Measurements from ENCODE around the gene ZNF555.

The ZNF555 gene

GRCh38 chr19:2797280-2797679, 44.0 kb upstream of the ZNF555 start:
- H3K4me3 ChIP-seq (ENCODE audit: low read length), result no peak overlapping the region
- TF ChIP-seq CTCF (conservative IDR thresholded peaks at IDR 0.05; ENCODE audit: low read depth, low read length), result no peak
- DNase-seq (ENCODE audit: low read depth), result no peak

DNA sequence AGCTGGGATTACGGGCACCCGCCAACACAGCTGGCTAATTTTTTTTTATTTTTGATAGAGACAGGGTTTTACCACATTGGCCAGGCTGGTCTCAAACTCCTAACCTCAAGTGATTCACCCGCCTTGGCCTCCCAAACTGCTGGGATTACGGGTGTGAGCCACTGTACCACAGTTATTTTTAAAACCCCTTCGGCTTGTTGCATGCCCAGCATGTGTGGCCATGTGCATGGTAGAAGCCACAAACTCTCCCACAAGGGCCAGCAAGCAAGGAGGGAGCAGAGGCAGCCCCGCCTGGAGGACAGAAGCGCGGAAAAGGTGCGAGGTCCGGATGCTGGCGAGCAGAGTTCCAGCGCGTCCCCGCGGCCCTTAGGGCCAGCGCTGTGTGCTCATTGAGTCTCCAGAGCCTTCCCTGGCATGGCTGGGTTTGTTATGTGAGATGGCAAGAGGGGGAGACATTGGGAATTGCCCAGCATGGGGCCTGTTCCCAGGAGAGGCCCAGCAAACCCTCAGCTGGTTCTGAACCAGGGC, 43.1 kb upstream of the ZNF555 start:
- DNase-seq (ENCODE audit: low read depth), result no peak
- H3K4me3 ChIP-seq (ENCODE audit: low read length), result no peak overlapping the region
- TF ChIP-seq CTCF (conservative IDR thresholded peaks at IDR 0.05; ENCODE audit: low read depth, low read length), result no peak

DNA sequence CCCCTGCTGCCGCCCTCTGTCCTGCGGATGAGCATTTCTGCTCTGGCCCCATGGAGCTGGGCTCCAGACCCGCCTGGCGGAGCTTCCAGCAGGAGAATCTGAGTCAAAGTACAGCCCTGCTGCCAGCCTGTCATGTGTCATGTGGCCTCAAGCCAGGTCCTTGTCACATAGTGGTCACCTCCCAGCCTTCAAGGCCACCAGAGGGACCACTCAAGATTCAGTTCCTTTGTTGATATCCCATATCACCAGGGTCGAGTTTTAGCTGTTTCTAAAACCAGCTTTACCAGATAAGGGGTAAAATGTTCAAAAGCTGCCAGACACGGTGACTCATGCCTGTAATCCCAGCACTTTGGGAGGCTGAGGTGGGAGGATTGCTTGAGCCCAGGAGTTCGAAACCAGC, 42.5 kb upstream of the ZNF555 start:
- TF ChIP-seq CTCF (conservative IDR thresholded peaks at IDR 0.05; ENCODE audit: low read depth, low read length), result no peak
- DNase-seq (ENCODE audit: low read depth), result no peak
- H3K4me3 ChIP-seq (ENCODE audit: low read length), result no peak overlapping the region

DNA sequence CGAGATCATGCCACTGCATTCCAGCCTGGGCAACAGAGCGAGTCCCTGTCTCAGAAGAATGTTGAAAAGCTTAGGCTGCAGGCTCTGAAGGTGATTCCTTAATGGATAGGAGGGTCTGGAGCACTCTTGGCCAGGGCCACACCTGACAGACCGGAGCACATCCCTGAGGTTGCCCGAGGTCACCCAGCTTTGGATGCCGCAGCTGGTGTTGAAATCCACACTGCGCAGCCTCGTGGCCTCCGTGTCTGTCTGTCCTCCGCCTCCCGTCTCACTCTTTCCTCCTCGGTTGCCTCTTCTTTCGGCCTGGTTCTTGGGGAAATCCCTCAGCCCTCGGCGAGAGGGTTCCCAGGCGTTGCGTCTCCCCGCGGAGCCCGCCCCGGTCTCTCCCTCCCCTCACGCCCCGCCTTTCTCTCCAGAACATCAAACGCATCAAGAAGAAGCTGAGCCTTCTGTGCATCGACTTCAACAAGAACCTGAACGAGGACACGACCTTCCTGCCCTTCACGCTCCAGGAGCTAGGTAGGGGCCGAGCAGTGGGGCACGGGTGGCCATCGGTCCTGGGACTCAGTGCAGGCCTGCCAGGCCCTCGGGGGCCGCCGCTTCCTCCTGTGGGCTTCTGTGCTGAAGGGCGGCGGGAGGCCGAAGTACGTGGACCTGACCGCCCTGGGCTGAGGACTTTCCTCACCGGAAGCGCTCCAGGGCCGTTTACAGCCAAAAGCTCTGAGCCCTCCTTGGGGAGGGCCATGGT, 41.8 kb upstream of the ZNF555 start:
- no peak for DNase-seq (ENCODE audit: low read depth)
- H3K4me3 ChIP-seq (ENCODE audit: low read length), result no peak overlapping the region
- TF ChIP-seq CTCF (conservative IDR thresholded peaks at IDR 0.05; ENCODE audit: low read depth, low read length), result no peak

- no peak for DNase-seq (ENCODE audit: low read depth)
- no peak overlapping the region for H3K4me3 ChIP-seq (ENCODE audit: low read length)
- no peak for TF ChIP-seq CTCF (conservative IDR thresholded peaks at IDR 0.05; ENCODE audit: low read depth, low read length)
Measured at GRCh38 chr19:2800506-2800905, 40.8 kb upstream of the ZNF555 start.

GRCh38 chr19:2802826-2803225, 38.4 kb upstream of the ZNF555 start:
- DNase-seq (ENCODE audit: low read depth), result no peak
- no peak overlapping the region for H3K4me3 ChIP-seq (ENCODE audit: low read length)
- no peak for TF ChIP-seq CTCF (conservative IDR thresholded peaks at IDR 0.05; ENCODE audit: low read depth, low read length)

- no peak overlapping the region for H3K4me3 ChIP-seq (ENCODE audit: low read length)
- DNase-seq (ENCODE audit: low read depth), result no peak
- TF ChIP-seq CTCF (conservative IDR thresholded peaks at IDR 0.05; ENCODE audit: low read depth, low read length), result no peak
Measured at GRCh38 chr19:2803486-2804155, 37.7 kb upstream of the ZNF555 start.
